ENCODE results near the gene ADH1B.

- TF ChIP-seq POLR2A (IDR thresholded peaks at IDR 0.05; ENCODE audit: low read length) (no peak), CHD4 (IDR thresholded peaks at IDR 0.05; ENCODE audit: borderline replicate concordance) (no peak)
These were observed 44.8 kb downstream of the ADH1B start for GRCh38 chr4:99276417-99276816.

All from A549 (cell line).